SK-N-SH treated with all-trans-retinoic acid at 6 μM for 48 hours (cell line): Measurements from ENCODE around the gene DNAJC4.
A peak's percentile ranks its signal among the peaks of the same experiment; 100 is the strongest.

Experiments
- ATAC-seq: fragments of 200-7000 bp; cut with Tn5 transposase; 3 replicates; pipeline ENCODE4 v1.9.1; 2020; ENCODE audit warnings: mild to moderate bottlenecking, moderate library complexity
- ARNTL ChIP-seq: fragments of 450-650 bp; formaldehyde crosslinking; IDR thresholded peaks from 2 replicates; pipeline ENCODE4 v1.5.0; 2020; ENCODE audit warnings: low read depth, mild to moderate bottlenecking, moderate library complexity, borderline replicate concordance
- BACH2 ChIP-seq: fragments of 250-450 bp; sonication (Bioruptor Pico); IDR thresholded peaks from 2 replicates; pipeline ENCODE4 v1.9.0; 2021; ENCODE audit warnings: mild to moderate bottlenecking, borderline replicate concordance
- CSDC2 ChIP-seq: fragments of 250-450 bp; sonication (Bioruptor Pico); IDR thresholded peaks from 2 replicates; pipeline ENCODE4 v1.5.0; 2020; ENCODE audit warnings: mild to moderate bottlenecking, moderate library complexity
- ESRRG ChIP-seq: fragments of 250-450 bp; sonication (Bioruptor Pico); IDR thresholded peaks from 2 replicates; pipeline ENCODE4 v1.6.1; 2021; ENCODE audit warnings: mild to moderate bottlenecking
- GLIS3 ChIP-seq: fragments of 250-450 bp; sonication (Bioruptor Pico); IDR thresholded peaks from 2 replicates; pipeline ENCODE4 v1.5.0; 2020; ENCODE audit warnings: mild to moderate bottlenecking, moderate library complexity
- ISL1 ChIP-seq: fragments of 250-450 bp; sonication (Bioruptor Pico); IDR thresholded peaks from 2 replicates; pipeline ENCODE4 v2.1.2; 2022; ENCODE audit warnings: mild to moderate bottlenecking, moderate library complexity
- OSR1 ChIP-seq: fragments of 250-450 bp; sonication (Bioruptor Pico); IDR thresholded peaks from 2 replicates; pipeline ENCODE4 v1.8.0; 2022; ENCODE audit warnings: moderate library complexity, mild to moderate bottlenecking, inconsistent platforms
- PATZ1 ChIP-seq: fragments of 250-450 bp; sonication (Bioruptor Pico); IDR thresholded peaks from 2 replicates; pipeline ENCODE4 v1.8.0; 2020; ENCODE audit warnings: mild to moderate bottlenecking, moderate library complexity, borderline replicate concordance
- PPARA ChIP-seq: fragments of 250-450 bp; sonication (Bioruptor Pico); IDR thresholded peaks from 2 replicates; pipeline ENCODE4 v1.5.0; 2020; ENCODE audit warnings: mild to moderate bottlenecking, borderline replicate concordance
- RARB ChIP-seq: fragments of 250-450 bp; sonication (Bioruptor Pico); IDR thresholded peaks from 2 replicates; pipeline ENCODE4 v1.8.0; 2021; ENCODE audit warnings: mild to moderate bottlenecking, moderate library complexity
- SNAI2 ChIP-seq: fragments of 250-450 bp; sonication (Bioruptor Pico); IDR thresholded peaks from 2 replicates; pipeline ENCODE4 v1.5.0; 2020; ENCODE audit warnings: mild to moderate bottlenecking, moderate library complexity
- TCF4 ChIP-seq: fragments of 250-450 bp; sonication (Bioruptor Pico); IDR thresholded peaks from 2 replicates; pipeline ENCODE4 v1.8.0; 2021; ENCODE audit warnings: mild to moderate bottlenecking, moderate library complexity, borderline replicate concordance
- ZC3H10 ChIP-seq: fragments of 250-450 bp; sonication (Bioruptor Pico); IDR thresholded peaks from 2 replicates; pipeline ENCODE4 v1.5.1; 2021; ENCODE audit warnings: mild to moderate bottlenecking, moderate library complexity
- ZFP3 ChIP-seq: fragments of 250-450 bp; sonication (Bioruptor Pico); IDR thresholded peaks from 2 replicates; pipeline ENCODE4 v1.5.0; 2020; ENCODE audit warnings: mild to moderate bottlenecking, moderate library complexity
- ZFP30 ChIP-seq: fragments of 450-650 bp; formaldehyde crosslinking; IDR thresholded peaks from 2 replicates; pipeline ENCODE4 v1.5.0; 2022; ENCODE audit warnings: mild to moderate bottlenecking, moderate library complexity
- ZNF565 ChIP-seq: fragments of 450-650 bp; formaldehyde crosslinking; conservative IDR thresholded peaks from 2 replicates; pipeline ENCODE4 v1.5.0; 2020; ENCODE audit warnings: low read depth, mild to moderate bottlenecking, moderate library complexity
- ZNF70 ChIP-seq: fragments of 450-650 bp; formaldehyde crosslinking; IDR thresholded peaks from 2 replicates; pipeline ENCODE4 v1.5.0; 2020; ENCODE audit warnings: mild to moderate bottlenecking, moderate library complexity
- ZNF8 ChIP-seq: fragments of 450-650 bp; formaldehyde crosslinking; IDR thresholded peaks from 2 replicates; pipeline ENCODE4 v1.5.0; 2020; ENCODE audit warnings: mild to moderate bottlenecking, moderate library complexity
- TF ChIP-seq, protein P1 (sequence below): fragments of 250-450 bp; sonication (Bioruptor Pico); IDR thresholded peaks from 2 replicates; pipeline ENCODE4 v1.5.1; 2020; ENCODE audit warnings: low read depth, mild to moderate bottlenecking, moderate library complexity
- TF ChIP-seq, protein P2 (sequence below): fragments of 250-450 bp; sonication (Bioruptor Pico); IDR thresholded peaks from 2 replicates; pipeline ENCODE4 v1.8.0; 2021; ENCODE audit warnings: low read depth, mild to moderate bottlenecking, moderate library complexity, borderline replicate concordance

DNAJC4 gene

DNA sequence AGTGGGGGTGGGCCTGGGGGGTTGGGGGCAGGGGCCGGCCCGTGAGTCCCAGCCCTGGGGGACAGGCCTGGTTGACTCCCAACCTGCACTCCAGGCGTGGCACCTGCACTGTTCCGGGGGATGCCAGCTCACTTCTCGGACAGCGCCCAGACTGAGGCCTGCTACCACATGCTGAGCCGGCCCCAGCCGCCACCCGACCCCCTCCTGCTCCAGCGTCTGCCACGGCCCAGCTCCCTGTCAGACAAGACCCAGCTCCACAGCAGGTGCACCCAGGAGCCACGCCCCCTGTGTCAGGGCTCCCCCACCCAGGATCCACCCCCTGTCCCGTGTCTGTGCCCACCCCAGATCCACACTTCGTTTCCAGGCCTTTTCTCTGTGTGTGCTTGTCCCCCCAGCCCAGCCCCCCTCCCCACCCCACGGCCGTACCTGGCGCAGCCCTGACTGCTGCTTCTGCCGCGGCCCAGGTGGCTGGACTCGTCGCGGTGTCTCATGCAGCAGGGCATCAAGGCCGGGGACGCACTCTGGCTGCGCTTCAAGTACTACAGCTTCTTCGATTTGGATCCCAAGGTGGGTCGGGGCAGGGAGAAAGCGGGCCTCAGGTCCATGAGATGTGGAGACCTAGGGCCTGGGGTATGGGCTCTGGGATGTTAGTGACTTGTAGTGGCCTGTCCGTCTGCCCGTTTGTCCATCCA, 19.0 kb upstream of the DNAJC4 start:
- TF ChIP-seq, protein P1, sequence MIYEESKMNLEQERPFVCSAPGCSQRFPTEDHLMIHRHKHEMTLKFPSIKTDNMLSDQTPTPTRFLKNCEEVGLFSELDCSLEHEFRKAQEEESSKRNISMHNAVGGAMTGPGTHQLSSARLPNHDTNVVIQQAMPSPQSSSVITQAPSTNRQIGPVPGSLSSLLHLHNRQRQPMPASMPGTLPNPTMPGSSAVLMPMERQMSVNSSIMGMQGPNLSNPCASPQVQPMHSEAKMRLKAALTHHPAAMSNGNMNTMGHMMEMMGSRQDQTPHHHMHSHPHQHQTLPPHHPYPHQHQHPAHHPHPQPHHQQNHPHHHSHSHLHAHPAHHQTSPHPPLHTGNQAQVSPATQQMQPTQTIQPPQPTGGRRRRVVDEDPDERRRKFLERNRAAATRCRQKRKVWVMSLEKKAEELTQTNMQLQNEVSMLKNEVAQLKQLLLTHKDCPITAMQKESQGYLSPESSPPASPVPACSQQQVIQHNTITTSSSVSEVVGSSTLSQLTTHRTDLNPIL (CRISPR knock-in tag): no peak
- TF ChIP-seq ZC3H10 (CRISPR knock-in tag) (no peak), ZFP3 (no peak), ESRRG (CRISPR knock-in tag) (no peak), RARB (CRISPR knock-in tag) (no peak), BACH2 (no peak), ZFP30 (no peak), GLIS3 (CRISPR knock-in tag) (no peak), CSDC2 (no peak)
- TF ChIP-seq, protein P2, sequence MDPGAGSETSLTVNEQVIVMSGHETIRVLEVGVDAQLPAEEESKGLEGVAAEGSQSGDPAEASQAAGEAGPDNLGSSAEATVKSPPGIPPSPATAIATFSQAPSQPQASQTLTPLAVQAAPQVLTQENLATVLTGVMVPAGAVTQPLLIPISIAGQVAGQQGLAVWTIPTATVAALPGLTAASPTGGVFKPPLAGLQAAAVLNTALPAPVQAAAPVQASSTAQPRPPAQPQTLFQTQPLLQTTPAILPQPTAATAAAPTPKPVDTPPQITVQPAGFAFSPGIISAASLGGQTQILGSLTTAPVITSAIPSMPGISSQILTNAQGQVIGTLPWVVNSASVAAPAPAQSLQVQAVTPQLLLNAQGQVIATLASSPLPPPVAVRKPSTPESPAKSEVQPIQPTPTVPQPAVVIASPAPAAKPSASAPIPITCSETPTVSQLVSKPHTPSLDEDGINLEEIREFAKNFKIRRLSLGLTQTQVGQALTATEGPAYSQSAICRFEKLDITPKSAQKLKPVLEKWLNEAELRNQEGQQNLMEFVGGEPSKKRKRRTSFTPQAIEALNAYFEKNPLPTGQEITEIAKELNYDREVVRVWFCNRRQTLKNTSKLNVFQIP: no peak
- ATAC-seq: no peak

GRCh38 chr11:64216879-64217278, 13.5 kb upstream of the DNAJC4 start:
- no peak for ATAC-seq

DNA sequence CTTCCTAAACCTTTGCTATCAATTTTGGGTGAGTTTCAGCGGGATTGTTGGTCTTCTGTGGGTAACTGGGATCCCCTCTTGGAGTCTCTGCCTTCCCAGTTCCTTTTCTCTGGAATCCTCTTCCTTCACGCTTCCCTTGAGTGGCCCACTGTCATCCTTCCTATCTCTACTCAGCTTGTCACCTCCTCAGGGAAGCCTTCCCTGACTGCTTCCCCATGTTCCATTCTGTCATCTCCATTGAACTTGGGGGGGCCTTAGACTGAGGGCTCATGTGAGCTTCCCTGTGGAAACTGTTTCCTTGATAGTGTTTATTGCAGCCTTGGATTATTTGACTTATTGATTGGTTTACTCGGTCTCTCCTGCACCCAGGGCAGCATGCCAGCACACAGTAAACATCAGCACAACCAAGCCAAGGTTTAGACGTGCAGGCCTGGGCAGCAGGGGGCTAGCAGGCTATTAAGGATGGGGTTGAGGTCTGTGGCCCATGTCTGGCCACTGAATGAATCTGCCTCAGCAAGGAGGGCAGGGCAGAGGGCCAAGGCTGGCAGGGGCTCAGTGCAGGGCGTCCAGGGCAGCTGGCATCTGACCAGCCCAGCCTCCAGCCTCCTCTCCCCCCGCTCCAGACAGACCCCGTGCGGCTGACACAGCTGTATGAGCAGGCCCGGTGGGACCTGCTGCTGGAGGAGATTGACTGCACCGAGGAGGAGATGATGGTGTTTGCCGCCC, 11.6 kb upstream of the DNAJC4 start:
- peak; percentile 19; the same call in 2 of the 3 replicates for ATAC-seq
- TF ChIP-seq ZNF565 (CRISPR knock-in tag): no peak
- TF ChIP-seq TCF4: no peak
- TF ChIP-seq ZNF8 (CRISPR knock-in tag): no peak
- no peak for TF ChIP-seq CSDC2
- no peak for TF ChIP-seq ISL1
- TF ChIP-seq ZFP3: no peak
- TF ChIP-seq, protein P1 (CRISPR knock-in tag): no peak
- no peak for TF ChIP-seq SNAI2 (CRISPR knock-in tag)
- no peak for TF ChIP-seq ZC3H10 (CRISPR knock-in tag)
- TF ChIP-seq GLIS3 (CRISPR knock-in tag): no peak

More at GRCh38 chr11:64216879-64217278, 13.5 kb upstream of the DNAJC4 start:
- no peak for TF ChIP-seq OSR1
- no peak for TF ChIP-seq PATZ1 (CRISPR knock-in tag)
- TF ChIP-seq ARNTL: no peak
- no peak for TF ChIP-seq ISL1
- TF ChIP-seq PPARA: no peak
- TF ChIP-seq ZNF70 (CRISPR knock-in tag): no peak
- TF ChIP-seq CSDC2: no peak
- TF ChIP-seq ESRRG (CRISPR knock-in tag): no peak
- TF ChIP-seq ZFP30: no peak
- no peak for TF ChIP-seq RARB (CRISPR knock-in tag)

- TF ChIP-seq ISL1: no peak
- TF ChIP-seq, protein P1 (CRISPR knock-in tag): no peak
- TF ChIP-seq, all 23 proteins: peak for 0
- ATAC-seq: no peak; the same call in 2 of the 3 replicates
Measured at GRCh38 chr11:64219354-64219684, 11.0 kb upstream of the DNAJC4 start.
